ENCODE measurements around the gene CADM4.

DNA sequence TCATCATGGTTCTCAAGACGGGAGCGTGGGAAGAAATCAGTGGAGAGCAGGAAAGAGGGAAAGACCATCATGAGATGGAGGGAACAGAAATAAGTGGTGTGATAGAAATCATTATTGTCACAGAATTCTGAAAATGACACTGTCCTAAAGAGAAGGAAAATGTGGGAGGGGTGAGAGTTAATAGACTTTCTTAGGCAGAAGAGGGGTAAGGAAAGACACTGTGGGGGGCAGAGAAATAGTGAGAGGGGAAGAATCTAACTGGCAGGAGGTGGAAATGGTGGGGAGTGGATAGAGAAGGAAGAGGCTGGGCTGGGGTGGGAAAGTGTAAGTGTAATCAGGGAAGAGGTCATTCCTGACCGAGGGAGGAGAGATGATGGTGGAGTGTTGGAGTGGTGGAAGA is 60.9 kb downstream of the CADM4 start:
- TF ChIP-seq, protein P1, sequence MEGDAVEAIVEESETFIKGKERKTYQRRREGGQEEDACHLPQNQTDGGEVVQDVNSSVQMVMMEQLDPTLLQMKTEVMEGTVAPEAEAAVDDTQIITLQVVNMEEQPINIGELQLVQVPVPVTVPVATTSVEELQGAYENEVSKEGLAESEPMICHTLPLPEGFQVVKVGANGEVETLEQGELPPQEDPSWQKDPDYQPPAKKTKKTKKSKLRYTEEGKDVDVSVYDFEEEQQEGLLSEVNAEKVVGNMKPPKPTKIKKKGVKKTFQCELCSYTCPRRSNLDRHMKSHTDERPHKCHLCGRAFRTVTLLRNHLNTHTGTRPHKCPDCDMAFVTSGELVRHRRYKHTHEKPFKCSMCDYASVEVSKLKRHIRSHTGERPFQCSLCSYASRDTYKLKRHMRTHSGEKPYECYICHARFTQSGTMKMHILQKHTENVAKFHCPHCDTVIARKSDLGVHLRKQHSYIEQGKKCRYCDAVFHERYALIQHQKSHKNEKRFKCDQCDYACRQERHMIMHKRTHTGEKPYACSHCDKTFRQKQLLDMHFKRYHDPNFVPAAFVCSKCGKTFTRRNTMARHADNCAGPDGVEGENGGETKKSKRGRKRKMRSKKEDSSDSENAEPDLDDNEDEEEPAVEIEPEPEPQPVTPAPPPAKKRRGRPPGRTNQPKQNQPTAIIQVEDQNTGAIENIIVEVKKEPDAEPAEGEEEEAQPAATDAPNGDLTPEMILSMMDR (IDR thresholded peaks at IDR 0.05) = no peak
- no peak for TF ChIP-seq EZH2 (IDR thresholded peaks at IDR 0.05; ENCODE audit: borderline replicate concordance, insufficient read depth, low read depth, low read length, poor library complexity, severe bottlenecking)
